SHP77 (cell line): ENCODE data around the gene STK32B.
"Not testable (repeated sequence)": the region's sequence is repeated elsewhere in the genome, so short reads cannot be mapped to it uniquely, and the experiment has no call there.

Experiments used
- DNase-seq, 2 experiments: peaks; one replicate each; lab custom pipeline; 2025; lab: John Stamatoyannopoulos, UW

STK32B gene

GRCh38 chr4:5393911-5394513 lies 342.7 kb downstream of the STK32B start:
- DNase-seq: no peak

DNA sequence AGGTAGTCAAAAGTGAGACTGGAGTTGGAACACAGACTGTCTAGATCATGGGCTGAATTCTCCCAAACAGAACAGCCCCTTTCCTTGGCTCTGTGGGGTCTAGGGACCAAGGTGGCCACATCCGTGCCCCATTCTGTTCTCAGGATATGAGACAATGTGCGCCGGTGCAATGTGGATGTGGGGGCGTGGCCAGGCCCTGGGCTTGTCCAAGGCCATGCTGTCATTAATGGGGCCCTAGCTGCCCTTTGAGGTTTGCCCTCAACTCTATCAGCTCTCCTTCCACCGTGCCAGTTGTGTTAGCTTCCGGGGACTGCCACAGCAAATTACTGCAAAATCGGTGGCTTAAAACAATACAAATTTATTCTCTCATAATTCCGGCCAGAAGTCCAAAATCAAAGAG lies 344.5 kb downstream of the STK32B start:
- DNase-seq: no peak

DNA sequence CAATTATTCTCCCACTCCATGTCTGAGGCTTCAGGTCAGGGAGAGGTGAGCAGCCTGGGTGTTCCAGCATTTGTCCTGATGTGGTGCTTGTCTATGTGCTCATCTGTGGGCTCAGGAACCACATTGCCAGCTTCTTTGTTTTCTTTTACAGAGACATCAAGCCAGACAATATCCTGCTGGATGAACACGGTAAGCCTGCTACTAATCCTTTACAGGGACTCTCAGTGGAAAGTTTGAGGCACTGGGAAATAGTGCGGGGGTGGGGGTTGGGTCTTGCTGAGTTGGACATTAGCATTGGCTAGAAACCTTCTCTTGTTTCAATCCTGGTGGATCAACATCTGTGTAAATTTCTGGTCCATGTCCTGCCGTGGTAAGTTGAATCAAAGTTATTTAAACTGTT lies 346.8 kb downstream of the STK32B start:
- no peak for DNase-seq

DNA sequence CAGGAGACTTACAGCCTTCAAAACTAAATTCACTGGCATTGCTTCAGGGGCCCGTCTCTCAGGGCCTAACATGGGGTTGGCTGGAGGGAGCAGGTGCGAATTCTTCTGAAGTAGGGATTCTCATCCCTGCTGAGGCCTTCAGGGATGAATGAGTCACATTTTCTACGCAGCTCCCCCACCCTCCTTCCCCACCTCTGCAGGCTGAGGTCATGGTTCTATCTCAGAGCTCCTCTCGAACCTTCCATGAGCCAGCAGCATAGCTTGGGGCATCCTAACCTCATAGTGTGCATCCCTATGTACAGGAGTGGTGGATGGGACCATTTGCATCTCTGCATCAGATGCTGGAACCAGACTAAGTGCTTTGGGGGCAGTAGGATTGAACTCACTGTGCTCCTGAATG lies 347.8 kb downstream of the STK32B start:
- DNase-seq: no peak

GRCh38 chr4:5399790-5400421 lies 348.6 kb downstream of the STK32B start:
- peak in 1 of 2 experiments; percentile 1 for DNase-seq

DNA sequence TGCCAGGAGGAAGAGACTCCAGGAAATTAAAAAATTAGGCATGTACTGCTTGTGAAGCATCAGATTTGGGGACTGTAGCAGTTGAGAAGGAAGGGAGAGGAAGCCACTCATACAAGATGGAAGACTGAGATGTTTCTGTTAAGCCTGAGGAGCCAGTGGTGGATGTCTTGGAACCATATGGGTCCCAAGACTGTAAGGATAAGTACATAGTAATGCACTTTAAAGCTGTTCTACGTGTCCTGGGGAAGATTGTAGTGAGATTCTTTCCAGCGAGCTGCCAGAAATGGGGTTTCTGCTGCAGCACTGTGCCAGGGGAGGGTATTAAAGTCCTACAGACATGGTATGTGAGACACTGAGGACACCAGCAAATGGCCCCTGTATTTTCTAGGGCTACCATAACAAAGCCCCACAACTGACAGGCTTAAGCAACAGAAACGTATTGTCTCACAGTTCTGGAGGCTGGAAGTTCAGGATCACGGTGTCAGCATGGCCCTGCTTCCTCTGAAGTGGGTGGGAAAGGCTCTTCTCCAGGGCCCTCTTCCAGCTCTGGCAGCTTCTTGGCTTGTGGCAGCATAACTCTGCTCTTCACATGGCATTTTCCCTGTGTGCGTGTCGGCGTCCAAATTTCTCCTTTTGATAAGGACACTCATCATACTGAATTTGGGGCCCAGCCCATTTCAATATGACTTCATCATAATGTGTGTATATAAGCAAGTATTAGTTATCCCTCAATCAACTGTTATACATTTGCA lies 352.6 kb downstream of the STK32B start:
- DNase-seq: no peak

DNA sequence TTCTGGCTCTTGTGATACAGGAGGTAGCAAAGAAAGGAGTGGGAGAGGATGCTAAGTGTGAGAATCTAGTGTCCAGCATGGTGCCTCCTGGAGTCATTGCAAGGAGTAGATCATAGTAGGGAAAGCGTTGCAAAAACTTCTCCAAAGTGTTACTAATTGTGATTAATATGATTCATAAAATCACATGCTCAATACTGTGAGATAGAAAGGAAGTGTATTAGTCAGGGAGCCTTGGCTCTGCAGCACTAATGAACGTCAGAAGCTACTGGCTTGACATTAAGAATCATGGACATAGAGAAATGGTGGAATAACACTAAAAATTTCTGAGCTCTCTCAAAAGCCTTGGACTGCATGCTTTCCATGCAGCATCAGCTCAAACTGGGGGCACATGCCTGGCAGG lies 358.0 kb downstream of the STK32B start:
- DNase-seq: no peak

DNA sequence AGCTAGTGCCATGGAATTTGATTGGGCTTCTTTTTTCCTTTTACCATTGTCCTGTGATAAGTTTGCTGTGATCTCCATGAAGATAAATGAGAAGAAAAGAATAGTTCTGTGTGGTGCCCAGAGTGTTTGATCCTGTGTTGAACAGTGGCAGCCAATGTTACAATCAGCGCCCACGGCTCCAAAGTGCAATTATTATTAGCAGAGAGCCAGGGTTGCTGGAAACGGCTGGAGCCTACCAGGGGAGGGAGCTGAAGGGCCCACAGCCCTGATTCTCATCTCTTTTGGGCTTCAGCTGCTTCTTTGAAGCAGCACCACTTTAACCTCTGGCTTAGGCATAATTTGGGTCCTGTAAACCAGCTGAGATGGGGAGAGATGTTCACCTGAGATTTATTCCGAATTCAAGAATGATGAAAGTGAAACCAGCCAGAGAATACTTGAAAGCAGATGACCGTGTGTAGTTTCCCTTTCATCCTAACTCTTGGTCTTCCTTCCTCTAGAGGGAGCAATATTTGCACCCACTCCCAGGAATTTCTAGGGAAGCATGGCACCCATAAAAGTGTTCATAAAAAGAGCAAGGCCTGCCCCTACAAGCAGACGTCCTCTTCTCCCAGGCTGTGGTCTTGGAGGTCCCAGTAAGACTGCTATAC lies 358.8 kb downstream of the STK32B start:
- peak in 1 of 2 experiments; percentile 0 for DNase-seq

- DNase-seq: no peak
These were observed 361.0 kb downstream of the STK32B start for GRCh38 chr4:5412296-5412695.

DNA sequence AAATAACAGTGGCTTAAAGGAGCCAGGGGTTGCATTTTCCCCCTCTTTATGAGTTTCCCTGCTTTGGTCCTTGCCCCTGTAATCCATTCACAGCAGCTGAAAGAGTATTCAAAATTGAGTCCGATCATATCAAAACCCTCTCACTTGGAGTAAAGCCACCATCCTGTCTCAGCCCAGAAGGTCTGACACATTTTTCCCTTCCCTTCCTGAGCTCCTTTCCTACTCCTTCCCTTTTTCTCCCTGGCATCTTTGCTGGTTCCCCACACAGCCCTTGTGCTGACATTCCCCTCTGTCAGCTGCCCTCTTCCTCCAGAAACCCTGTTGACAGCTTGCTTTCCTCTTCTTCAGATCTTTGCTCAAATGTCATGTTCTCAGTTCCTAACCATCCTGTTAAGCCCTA lies 361.5 kb downstream of the STK32B start:
- no peak for DNase-seq

GRCh38 chr4:5416637-5417036 lies 365.4 kb downstream of the STK32B start:
- DNase-seq: no peak

DNA sequence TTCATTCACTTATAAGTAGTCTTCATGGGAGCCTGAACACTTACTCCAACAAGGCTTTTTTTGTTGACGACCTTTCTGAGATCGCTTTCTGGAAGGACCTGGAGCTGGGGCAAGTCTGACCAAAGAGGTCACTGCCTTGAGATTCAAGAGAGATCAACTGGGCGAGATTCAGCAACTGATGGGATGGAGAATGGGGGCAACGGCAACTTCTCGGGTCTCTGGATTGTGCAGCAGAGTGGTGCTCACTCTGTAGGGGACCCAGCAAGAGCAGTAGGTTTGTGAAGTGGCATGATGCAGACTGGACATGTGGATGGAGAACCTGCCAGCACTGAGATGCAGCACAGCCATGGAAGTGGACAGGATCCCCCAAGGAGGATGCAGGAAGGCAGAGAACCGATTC lies 369.0 kb downstream of the STK32B start:
- DNase-seq: no peak

DNA sequence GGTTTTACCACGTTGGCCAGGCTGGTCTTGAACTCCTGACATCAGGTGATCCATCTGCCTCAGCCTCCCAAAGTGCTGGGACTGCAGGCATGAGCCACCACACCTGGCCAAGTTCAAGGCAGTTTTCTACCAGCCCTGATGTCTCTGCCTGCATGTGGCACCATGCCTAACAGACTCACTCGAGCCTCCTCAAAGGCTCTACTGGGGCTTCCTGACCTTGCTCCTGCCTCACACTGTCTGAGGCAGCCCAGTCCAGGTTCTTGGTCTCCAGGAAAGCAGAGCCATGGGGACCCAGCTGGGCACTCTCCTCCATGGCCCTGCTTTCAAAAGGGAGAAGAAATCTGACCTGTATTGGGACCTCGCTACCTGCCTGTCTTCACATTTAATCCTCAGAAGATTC lies 370.1 kb downstream of the STK32B start:
- DNase-seq: no peak

- no peak for DNase-seq
These were observed 370.9 kb downstream of the STK32B start for GRCh38 chr4:5422195-5422594.

- no peak for DNase-seq
These were observed 372.4 kb downstream of the STK32B start for GRCh38 chr4:5423670-5424069.

DNA sequence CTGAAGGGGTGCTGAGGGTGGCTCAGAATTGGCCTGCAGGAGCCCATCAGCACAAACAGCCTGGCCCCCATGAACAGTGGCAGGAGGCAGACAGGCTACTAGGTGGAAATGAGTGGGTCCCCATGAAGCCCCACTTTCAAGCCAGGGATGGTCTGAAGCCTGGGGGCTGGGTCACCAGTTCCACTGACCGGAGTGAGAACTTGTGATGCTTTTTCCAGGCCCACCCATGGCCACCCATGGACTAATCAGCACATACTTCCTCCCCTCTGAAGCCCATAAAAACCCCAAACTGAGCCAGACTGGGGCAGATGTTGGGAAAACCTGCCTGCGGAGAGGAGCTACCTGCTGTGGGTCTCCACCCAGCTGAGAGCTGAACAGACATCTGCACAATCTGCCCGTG lies 372.9 kb downstream of the STK32B start:
- DNase-seq: no peak

GRCh38 chr4:5424901-5425300 lies 373.6 kb downstream of the STK32B start:
- DNase-seq: no peak

GRCh38 chr4:5429747-5430146 lies 378.5 kb downstream of the STK32B start:
- no peak for DNase-seq

DNA sequence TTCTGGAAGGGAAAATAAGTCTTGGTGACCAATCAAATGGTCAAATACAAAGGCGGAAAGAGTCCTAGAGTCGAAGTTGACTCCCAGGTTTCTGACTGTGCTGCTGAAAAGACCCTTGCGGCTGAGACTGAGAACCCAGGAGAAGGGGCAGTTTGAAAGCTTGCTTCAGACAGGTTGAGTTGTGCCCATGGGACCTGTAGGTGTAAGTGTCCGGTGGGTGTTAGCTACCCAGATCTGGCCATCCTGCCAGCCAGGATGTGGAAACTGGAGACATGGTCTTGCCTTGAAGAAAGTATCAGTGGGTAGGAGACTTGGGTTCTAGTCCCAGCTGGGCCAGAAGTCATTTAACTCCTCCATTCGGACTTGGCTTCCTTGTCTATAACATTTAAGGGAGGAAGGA lies 381.9 kb downstream of the STK32B start:
- DNase-seq: no peak

DNA sequence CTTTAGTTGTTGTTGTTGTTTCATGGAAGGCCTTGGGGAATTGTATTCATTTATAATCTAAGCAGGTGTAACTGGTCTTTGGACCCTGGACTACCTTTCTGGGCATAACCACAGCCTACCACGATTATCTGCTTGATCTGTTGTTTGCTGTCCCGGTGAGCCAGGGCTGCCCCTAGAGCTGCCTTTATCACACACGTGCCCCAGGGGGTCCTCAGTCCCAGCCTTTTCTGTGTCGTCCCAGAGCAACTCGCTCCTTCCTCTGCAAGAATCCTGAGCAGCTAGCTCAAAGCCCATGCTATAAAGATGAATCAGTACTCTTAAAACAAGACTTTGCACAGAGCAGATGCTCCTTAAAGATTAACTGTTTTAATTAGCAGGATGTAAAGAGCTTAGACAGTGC lies 383.9 kb downstream of the STK32B start:
- no peak for DNase-seq

DNA sequence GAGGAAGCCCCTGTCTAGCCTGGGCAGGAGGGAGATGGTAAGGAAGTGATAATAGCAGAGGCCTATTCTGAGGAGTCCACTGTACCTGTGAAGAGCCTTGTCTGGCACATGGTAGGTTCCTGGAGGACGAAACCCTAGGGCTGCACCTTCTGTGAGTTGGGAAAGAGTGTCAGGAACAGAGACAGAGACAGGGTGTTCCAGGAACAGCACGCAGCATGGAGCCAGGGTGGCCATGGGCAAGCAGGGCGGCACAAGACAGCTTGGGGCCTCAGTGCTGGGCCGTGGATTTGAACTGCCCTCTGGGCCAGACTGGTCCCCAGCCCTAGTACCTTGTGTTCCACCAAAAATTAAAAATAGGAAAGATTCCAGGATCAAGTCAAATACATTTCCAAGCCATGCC lies 384.5 kb downstream of the STK32B start:
- DNase-seq: no peak

DNA sequence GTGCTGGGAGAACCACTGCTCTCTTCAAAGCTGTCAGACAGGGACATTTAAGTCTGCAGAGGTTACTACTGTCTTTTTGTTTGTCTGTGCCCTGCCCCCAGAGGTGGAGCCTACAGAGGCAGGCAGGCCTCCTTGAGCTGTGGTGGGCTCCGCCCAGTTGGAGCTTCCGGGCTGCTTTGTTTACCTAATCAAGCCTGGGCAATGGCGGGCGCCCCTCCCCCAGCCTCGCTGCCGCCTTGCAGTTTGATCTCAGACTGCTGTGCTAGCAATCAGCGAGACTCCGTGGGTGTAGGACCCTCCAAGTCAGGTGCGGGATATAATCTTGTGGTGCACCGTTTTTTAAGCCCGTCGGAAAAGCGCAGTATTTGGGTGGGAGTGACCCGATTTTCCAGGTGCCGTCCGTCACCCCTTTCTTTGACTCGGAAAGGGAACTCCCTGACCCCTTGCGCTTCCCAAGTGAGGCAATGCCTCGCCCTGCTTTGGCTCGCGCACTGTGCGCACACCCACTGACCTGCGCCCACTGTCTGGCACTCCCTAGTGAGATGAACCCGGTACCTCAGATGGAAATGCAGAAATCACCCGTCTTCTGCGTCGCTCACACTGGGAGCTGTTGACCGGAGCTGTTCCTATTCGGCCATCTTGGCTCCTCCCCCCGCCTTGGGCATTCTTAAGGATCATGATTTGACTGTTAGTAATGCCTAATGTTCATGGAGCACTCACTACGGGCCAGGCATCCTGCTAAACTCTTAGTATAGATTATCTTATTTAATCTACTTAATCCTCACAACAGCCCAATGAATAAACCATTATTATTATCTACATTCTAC lies 392.9 kb downstream of the STK32B start:
- not testable (repeated sequence) for DNase-seq
